HCT116 (cell line): ENCODE measurements around the gene MACROH2A2. TPM values are rescaled to one million over a fixed set of nuclear protein-coding genes. Genes with fewer than 3 reads are reported as not detected.

Source experiments
- ATAC-seq: fragments of 200-7000 bp; cut with Tn5 transposase; 2 replicates; pipeline ENCODE4 v1.9.1; 2020; ENCODE audit warnings: mild to moderate bottlenecking, moderate library complexity
- BruUV-seq: library from RNA; stranded (reverse); fragments of 400-500 nt; replicated peaks from 2 replicates; lab custom pipeline; 2021; lab: Mats Ljungman, UMichigan
- CTCF ChIA-PET: fragments of 300-600 bp; sonication (Branson Sonifier 250); formaldehyde crosslinking; loops from one replicate; lab custom pipeline; 2021; ENCODE audit warnings: antibody characterized with exemption; lab: Charles Lee
- POLR2A ChIA-PET: fragments of 300-600, 350-600 bp; sonication (Branson Sonifier 250); formaldehyde crosslinking; loops from one replicate; lab custom pipeline; 2021; ENCODE audit warnings: antibody characterized with exemption; lab: Charles Lee
- RAD21 ChIA-PET, 2 experiments: fragments of 300-600 bp; sonication (Branson Sonifier 250); formaldehyde crosslinking; loops; one replicate each; lab custom pipeline; 2023; ENCODE audit warnings: low total read pairs in 2 of 2; ENCODE audit not compliant: uncharacterized antibody in 2 of 2, unreplicated experiment in 2 of 2, low non-redundant PET in 1 of 2; lab: Charles Lee
- DNase-seq: peaks from one replicate; pipeline ENCODE4 v3.0.0-alpha.2; 2010; ENCODE audit warnings: low read depth, low spot score
- H2AFZ ChIP-seq: fragments of 200-600 bp; shearing (Covaris generic), sonication (generic); 2 replicates; pipeline ENCODE4 v1.6.1; 2017; ENCODE audit warnings: low read depth, mixed run types, mixed read lengths, antibody characterized with exemption, low read length; ENCODE audit not compliant: poor library complexity, severe bottlenecking
- H3K27ac ChIP-seq: 2 replicates; pipeline ENCODE4 v1.5.1; 2012; ENCODE audit warnings: low read depth, low read length
- H3K27me3 ChIP-seq: fragments of 200-600 bp; sonication (generic); 2 replicates; pipeline ENCODE4 v1.6.1; 2016; ENCODE audit warnings: mixed run types, low read length, mixed read lengths; ENCODE audit not compliant: insufficient read depth
- H3K36me3 ChIP-seq, 2 experiments: fragments of 200-500 bp in 1 of 2; fragments of 200-600 bp in 1 of 2; sonication (Bioruptor generic) in 1 of 2; sonication (generic) in 1 of 2; 2 replicates each; pipeline versions ENCODE4 v1.5.1 to v1.6.1; 2014 to 2016; ENCODE audit warnings: low read length in 2 of 2, inconsistent platforms in 1 of 2, mixed read lengths in 1 of 2, mixed run types in 1 of 2; ENCODE audit not compliant: insufficient read depth in 2 of 2, control insufficient read depth in 1 of 2
- H3K4me1 ChIP-seq, 2 experiments: fragments of 200-600 bp in 1 of 2; sonication (generic) in 1 of 2; 2 replicates each; pipeline versions ENCODE4 v1.5.1 to v1.6.1; 2012 to 2017; ENCODE audit warnings: low read length in 2 of 2, inconsistent platforms in 1 of 2, mild to moderate bottlenecking in 1 of 2, mixed read lengths in 1 of 2, mixed run types in 1 of 2, moderate library complexity in 1 of 2; ENCODE audit not compliant: insufficient read depth in 2 of 2, control insufficient read depth in 1 of 2
- H3K4me2 ChIP-seq: fragments of 200-600 bp; sonication (generic); 2 replicates; pipeline ENCODE4 v1.6.1; 2017; ENCODE audit warnings: mixed run types, low read length, mixed read lengths
- H3K4me3 ChIP-seq, 2 experiments: fragments of 200-600 bp in 1 of 2; sonication (generic) in 1 of 2; replicated peaks in 1 of 2; 2 replicates each; pipeline ENCODE4 v1.5.1; 2011 to 2016; ENCODE audit warnings: low read length in 2 of 2, control low read depth in 1 of 2, low read depth in 1 of 2, mild to moderate bottlenecking in 1 of 2, mixed read lengths in 1 of 2, mixed run types in 1 of 2
- H3K79me2 ChIP-seq: fragments of 200-600 bp; sonication (generic); 2 replicates; pipeline ENCODE4 v1.6.1; 2017; ENCODE audit warnings: mild to moderate bottlenecking, mixed run types, low read length, moderate library complexity, mixed read lengths; ENCODE audit not compliant: insufficient read depth
- H3K9ac ChIP-seq: fragments of 200-600 bp; sonication (generic); 2 replicates; pipeline ENCODE4 v1.6.1; 2016; ENCODE audit warnings: low read length, mixed read lengths
- H3K9me2 ChIP-seq: fragments of 200-600 bp; sonication (generic), shearing (Covaris generic); 2 replicates; pipeline ENCODE4 v1.6.1; 2017; ENCODE audit warnings: mixed run types, mild to moderate bottlenecking, moderate library complexity; ENCODE audit not compliant: insufficient read depth
- H3K9me3 ChIP-seq, 2 experiments: fragments of 200-500 bp in 1 of 2; fragments of 200-600 bp in 1 of 2; sonication (Bioruptor generic) in 1 of 2; sonication (generic) in 1 of 2; 2 replicates each; pipeline ENCODE4 v1.6.1; 2014 to 2017; ENCODE audit warnings: low read length in 2 of 2, mixed read lengths in 2 of 2, inconsistent platforms in 1 of 2, low read depth in 1 of 2, mild to moderate bottlenecking in 1 of 2, mixed run types in 1 of 2, moderate library complexity in 1 of 2; ENCODE audit not compliant: control insufficient read depth in 1 of 2, insufficient read depth in 1 of 2
- H4K20me1 ChIP-seq: fragments of 200-600 bp; sonication (generic), shearing (Covaris generic); 2 replicates; pipeline ENCODE4 v1.6.1; 2017; ENCODE audit warnings: mixed run types, mild to moderate bottlenecking, moderate library complexity; ENCODE audit not compliant: insufficient read depth
- EGR1 ChIP-seq: IDR thresholded peaks from 2 replicates; pipeline ENCODE4 v1.6.1; 2012; ENCODE audit warnings: low read depth
- ELF1 ChIP-seq: IDR thresholded peaks from 2 replicates; pipeline ENCODE4 v1.6.1; 2012; ENCODE audit warnings: low read depth, borderline replicate concordance
- EZH2 ChIP-seq: fragments of 200-600 bp; sonication (generic); IDR thresholded peaks from 2 replicates; pipeline ENCODE4 v1.6.1; 2017; ENCODE audit warnings: antibody characterized with exemption, mixed run types
- FOSL1 ChIP-seq: IDR thresholded peaks from 2 replicates; pipeline ENCODE4 v1.6.1; 2012; ENCODE audit warnings: low read depth
- MAX ChIP-seq: IDR thresholded peaks from 2 replicates; pipeline ENCODE4 v1.6.1; 2012
- YY1 ChIP-seq: IDR thresholded peaks from 2 replicates; pipeline ENCODE4 v1.6.1; 2011; ENCODE audit warnings: low read length, low read depth, moderate library complexity, mild to moderate bottlenecking; ENCODE audit not compliant: insufficient replicate concordance; ENCODE audit errors: extremely low read depth
- ZFX ChIP-seq: fragments of 450-650 bp; IDR thresholded peaks from 2 replicates; pipeline ENCODE4 v1.6.1; 2017
- ZNF274 ChIP-seq: fragments of 200-500 bp; sonication (Bioruptor generic); IDR thresholded peaks from 2 replicates; pipeline ENCODE4 v1.6.1; 2014; ENCODE audit warnings: mild to moderate bottlenecking, low read depth, low read length, inconsistent platforms
- intact Hi-C: fragments of 100-400 bp; cut with micrococcal nuclease; formaldehyde crosslinking; loops from 2 replicates; pipeline ENCODE4 v1.10.0; 2022
- total RNA-seq: library from RNA; stranded (reverse); gene quantifications from one replicate; pipeline ENCODE4 v1.2.1, GENCODE V29; 2021; ENCODE audit not compliant: unreplicated experiment

The MACROH2A2 gene
- total RNA-seq, 1 experiment from 2014 or later = 41.4 TPM

- Histone ChIP-seq H3K79me2 (no peaks in the 10 kb centered on the region), H3K9me3 (no peaks in the 10 kb centered on the region), H3K27me3 (no peaks in the 10 kb centered on the region), H3K4me2 (peak overlapping the region; percentile 38), H3K4me1 (peaks cover 12 to 32% of the 10 kb centered on the region in 2 experiments), H3K27ac (no peak overlapping the region), H3K4me3 (no peak overlapping the region), H4K20me1 (no peaks in the 10 kb centered on the region), H3K9me2 (no peaks in the 10 kb centered on the region), H3K9ac (peak overlapping the region; percentile 6; the same call in 1 of the 2 replicates), H3K36me3 (no peaks in the 10 kb centered on the region), H2AFZ (no peak overlapping the region)
- BruUV-seq = no TSS peak
- TF ChIP-seq EZH2 = no peak
- no peak for TF ChIP-seq MAX
- no peak for TF ChIP-seq FOSL1
- TF ChIP-seq ZNF274 = no peak
- 0 out of 2 replicates have a peak, but pooled peaks have one; percentile 16 for TF ChIP-seq ZFX
- no peak for TF ChIP-seq EGR1
- TF ChIP-seq YY1 = no peak
- no peak for TF ChIP-seq ELF1
- CTCF ChIA-PET = interaction anchor here (0.6 to 3.6 kb wide), 3 partner anchors 8 to 131 kb away, joined by 3 to 23 read pairs (median 3); partner anchors contain the start of gene TYSND1
- DNase-seq = no peak
- POLR2A ChIA-PET = interaction anchor here (0.7 kb wide), 1 partner anchor 8 kb away, joined by 3 read pairs; the partner anchor contains the start of gene TYSND1
- ATAC-seq = peak; percentile 25; the same call in 1 of the 2 replicates
- RAD21 ChIA-PET = no interaction called here
- intact Hi-C loops = no loop called here
These were observed 85.6 kb downstream of the MACROH2A2 start for GRCh38 chr10:70137927-70138883.
